GM18951 (cell line): Measurements from ENCODE around the gene CCL23.

Source experiments
- POLR2A ChIP-seq: IDR thresholded peaks from 4 replicates; pipeline ENCODE4 v1.6.1; 2011; ENCODE audit warnings: mild to moderate bottlenecking; ENCODE audit not compliant: insufficient read length, insufficient read depth; ENCODE audit errors: extremely low read depth
- in situ Hi-C: fragments of 300-500 bp; cut with MboI; formaldehyde crosslinking; loops from one replicate; pipeline ENCODE4 v1.12.0; 2022; ENCODE audit warnings: low sequenced_read_pairs, mixed read lengths, inconsistent platforms; ENCODE audit not compliant: unreplicated experiment

Gene CCL23

DNA sequence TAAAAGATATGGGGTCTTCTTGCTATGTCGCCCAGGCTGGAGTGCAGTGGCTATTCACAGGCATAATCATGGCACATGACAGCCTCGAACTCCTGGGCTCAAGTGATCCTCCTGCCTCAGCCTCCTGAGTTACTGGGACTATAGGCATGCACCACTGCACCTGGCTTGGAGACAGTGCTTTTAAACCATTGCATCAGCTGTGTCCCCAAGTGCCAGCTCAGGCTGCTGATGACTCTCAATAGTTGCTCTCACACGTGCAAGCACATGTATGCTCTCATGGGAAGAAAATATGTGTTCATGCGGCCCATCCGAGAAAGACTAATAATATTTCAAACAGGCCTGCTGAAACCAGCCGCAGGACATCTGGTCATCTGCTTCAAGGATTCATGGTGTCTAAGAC, 45.2 kb downstream of the CCL23 start:
- in situ Hi-C loops, result loop anchor here (5.0 to 25.0 kb wide), 2 partner anchors 175 to 515 kb away; partner anchors contain the start of gene ZNHIT3
- no peak for TF ChIP-seq POLR2A

- no peak for TF ChIP-seq POLR2A
- in situ Hi-C loops, result loop anchor here (5.0 to 25.0 kb wide), 2 partner anchors 175 to 515 kb away; partner anchors contain the start of gene ZNHIT3
Measured at GRCh38 chr17:35972066-35972465, 45.7 kb downstream of the CCL23 start.

DNA sequence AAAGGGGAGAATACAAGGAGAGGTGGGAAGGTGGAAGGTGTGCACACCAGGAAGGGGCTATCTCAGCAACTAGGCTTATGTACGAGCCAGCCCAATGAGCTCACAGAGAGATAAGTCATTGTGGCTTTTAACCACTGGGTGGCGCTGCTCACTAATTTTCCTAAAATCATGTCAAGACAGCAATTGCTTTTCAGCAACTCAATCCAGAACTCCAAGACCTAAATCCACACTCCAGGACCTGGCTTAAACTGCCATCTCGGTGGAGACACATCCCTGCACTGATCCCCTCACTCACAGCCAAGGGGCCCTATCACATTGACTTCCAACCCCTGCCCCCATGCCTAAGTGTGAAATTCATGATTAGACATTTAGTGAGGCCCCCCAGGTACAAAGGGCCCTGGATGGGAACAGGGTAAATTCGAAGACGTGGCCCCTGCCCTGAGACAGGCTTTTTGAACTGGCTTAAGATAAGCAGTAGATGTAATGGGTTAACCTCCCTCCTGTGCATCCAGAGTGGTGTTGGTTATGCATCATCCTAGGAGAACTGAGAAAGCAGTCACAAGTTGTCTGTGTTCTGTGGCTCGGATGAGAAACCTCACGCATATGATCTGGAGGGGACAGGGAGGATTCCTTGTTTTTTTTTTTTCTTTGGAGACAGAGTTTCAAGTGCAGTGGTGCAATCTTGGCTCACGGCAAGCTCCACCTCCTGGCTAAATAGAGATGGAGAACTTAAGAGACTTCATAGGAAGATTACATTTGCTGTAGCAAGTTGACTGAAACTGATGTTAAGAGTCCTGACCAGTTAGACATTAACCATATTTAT, 48.0 kb downstream of the CCL23 start:
- TF ChIP-seq POLR2A, result no peak
- in situ Hi-C loops, result loop anchor here (5.0 to 25.0 kb wide), 2 partner anchors 178 to 518 kb away; partner anchors contain the start of gene ZNHIT3

GRCh38 chr17:35968520-35969054, 49.2 kb downstream of the CCL23 start:
- TF ChIP-seq POLR2A, result no peak
- in situ Hi-C loops, result loop anchor here (25.0 kb wide), 1 partner anchor 519 kb away; the partner anchor contains the start of gene ZNHIT3

DNA sequence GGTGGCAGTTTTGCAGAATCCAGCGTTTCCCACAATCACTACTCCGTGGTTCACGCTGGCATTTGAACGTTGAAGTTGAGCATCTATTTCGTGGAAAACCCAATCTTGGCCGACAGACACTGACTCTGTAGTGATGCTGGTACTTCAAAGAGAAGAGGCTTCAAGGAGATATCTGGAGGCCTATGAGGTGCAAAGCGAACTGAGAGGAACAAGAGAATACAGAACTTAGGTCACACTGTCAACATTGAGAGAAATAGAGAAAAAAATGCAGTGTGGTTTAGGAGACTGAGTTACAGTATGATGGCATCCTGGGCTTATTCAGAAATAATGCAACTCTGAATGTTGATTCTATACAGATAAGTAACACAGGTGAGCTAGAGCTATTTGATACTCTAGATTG, 52.5 kb downstream of the CCL23 start:
- in situ Hi-C loops, result loop anchor here (25.0 kb wide), 1 partner anchor 522 kb away; the partner anchor contains the start of gene ZNHIT3
- no peak for TF ChIP-seq POLR2A

DNA sequence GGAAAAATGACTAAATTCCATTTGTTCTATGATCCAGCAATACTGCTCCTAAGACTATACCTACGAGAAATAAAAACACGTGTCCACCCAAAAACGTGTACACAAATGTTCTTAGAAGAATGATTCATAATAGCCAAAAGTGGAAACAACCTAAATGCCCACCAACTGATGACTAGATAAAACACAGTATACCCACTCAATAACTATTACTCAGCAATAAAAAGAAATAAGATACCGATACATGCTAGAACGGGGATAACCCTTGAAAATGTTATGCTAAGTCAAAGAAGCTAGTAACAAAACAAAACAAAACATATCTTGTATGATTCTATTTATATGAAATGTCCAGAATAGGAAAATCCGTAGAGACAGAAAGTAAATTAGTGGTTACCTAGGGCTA, 54.1 kb downstream of the CCL23 start:
- no peak for TF ChIP-seq POLR2A
- in situ Hi-C loops, result loop anchor here (25.0 kb wide), 1 partner anchor 524 kb away; the partner anchor contains the start of gene ZNHIT3
